IMR-90 (cell line): ENCODE measurements around the gene MT1A. TPM values are rescaled to one million over a fixed set of nuclear protein-coding genes. Genes with fewer than 3 reads are reported as not detected.

Source experiments
- ATAC-seq: fragments of 200-7000 bp; cut with Tn5 transposase; 2 replicates; pipeline ENCODE4 v1.9.1; 2020; ENCODE audit warnings: low read depth, mild to moderate bottlenecking, moderate library complexity
- BruUV-seq: library from RNA; stranded (reverse); fragments of 400-500 nt; replicated peaks from 2 replicates; lab custom pipeline; 2021; lab: Mats Ljungman, UMichigan
- CTCF ChIA-PET: fragments of 300-600 bp; formaldehyde crosslinking; extraction: SDS; loops from one replicate; lab custom pipeline; 2021; ENCODE audit warnings: antibody characterized with exemption; lab: Yijun Ruan, JAX
- POLR2A ChIA-PET: fragments of 300-600 bp; sonication (Branson Sonifier 250); formaldehyde crosslinking; loops from one replicate; lab custom pipeline; 2022; ENCODE audit warnings: antibody characterized with exemption; ENCODE audit not compliant: unreplicated experiment; lab: Charles Lee
- DNase-seq: peaks from one replicate; pipeline ENCODE4 v3.0.0; 2013
- H2AFZ ChIP-seq: replicated peaks from 2 replicates; pipeline ENCODE3; 2013; ENCODE audit warnings: low read length, mild to moderate bottlenecking; ENCODE audit not compliant: poor library complexity
- H2AK5ac ChIP-seq: 2 replicates; pipeline ENCODE4 v1.6.1; 2013; ENCODE audit warnings: low read depth, low read length, inconsistent platforms
- H2AK9ac ChIP-seq: replicated peaks from 2 replicates; pipeline ENCODE3; 2013; ENCODE audit warnings: mild to moderate bottlenecking, low read depth, low read length, moderate library complexity; ENCODE audit not compliant: poor library complexity
- H2BK120ac ChIP-seq: 2 replicates; pipeline ENCODE4 v1.6.1; 2013; ENCODE audit warnings: low read depth, low read length, inconsistent platforms
- H2BK15ac ChIP-seq: 3 replicates; pipeline ENCODE4 v1.6.1; 2013; ENCODE audit warnings: low read depth, low read length, inconsistent platforms
- H2BK20ac ChIP-seq: 2 replicates; pipeline ENCODE4 v1.6.1; 2013; ENCODE audit warnings: low read depth, mild to moderate bottlenecking, inconsistent platforms, low read length, moderate library complexity
- H2BK5ac ChIP-seq: 2 replicates; pipeline ENCODE4 v1.6.1; 2013; ENCODE audit warnings: mild to moderate bottlenecking, low read depth, low read length, inconsistent platforms; ENCODE audit not compliant: poor library complexity, severe bottlenecking
- H3K14ac ChIP-seq: replicated peaks from 2 replicates; pipeline ENCODE4 v1.6.1; 2013; ENCODE audit warnings: low read depth, low read length, inconsistent platforms
- H3K18ac ChIP-seq: 2 replicates; pipeline ENCODE4 v1.6.1; 2013; ENCODE audit warnings: low read depth, low read length, control low read depth
- H3K23ac ChIP-seq: 2 replicates; pipeline ENCODE4 v1.6.1; 2013; ENCODE audit warnings: low read depth, low read length, inconsistent platforms
- H3K27ac ChIP-seq: 2 replicates; pipeline ENCODE4 v1.5.1; 2013; ENCODE audit warnings: mild to moderate bottlenecking, control low read depth, low read length; ENCODE audit not compliant: insufficient read depth
- H3K27me3 ChIP-seq: 2 replicates; pipeline ENCODE4 v1.6.1; 2013; ENCODE audit warnings: low read length; ENCODE audit not compliant: control insufficient read depth, insufficient read depth
- H3K36me3 ChIP-seq: 2 replicates; pipeline ENCODE4 v1.6.1; 2013; ENCODE audit warnings: low read length, mixed read lengths; ENCODE audit not compliant: control insufficient read depth, insufficient read depth
- H3K4ac ChIP-seq: 2 replicates; pipeline ENCODE4 v1.6.1; 2013; ENCODE audit warnings: low read depth, low read length, inconsistent platforms
- H3K4me1 ChIP-seq: 2 replicates; pipeline ENCODE4 v1.6.1; 2013; ENCODE audit warnings: low read length, mixed read lengths; ENCODE audit not compliant: control insufficient read depth, insufficient read depth
- H3K4me2 ChIP-seq: 2 replicates; pipeline ENCODE4 v1.6.1; 2013; ENCODE audit warnings: low read depth, mild to moderate bottlenecking, control low read depth, low read length, moderate library complexity
- H3K4me3 ChIP-seq: 2 replicates; pipeline ENCODE4 v1.5.1; 2013; ENCODE audit warnings: low read depth, mild to moderate bottlenecking, control low read depth, low read length, moderate library complexity; ENCODE audit not compliant: insufficient read depth
- H3K56ac ChIP-seq: 2 replicates; pipeline ENCODE4 v1.6.1; 2013; ENCODE audit warnings: low read length, inconsistent platforms; ENCODE audit not compliant: insufficient read depth; ENCODE audit errors: extremely low read depth
- H3K79me1 ChIP-seq, 2 experiments: 2 replicates each; pipeline ENCODE4 v1.6.1; 2013; ENCODE audit warnings: low read length in 2 of 2, inconsistent platforms in 1 of 2, low read depth in 1 of 2
- H3K9ac ChIP-seq: 2 replicates; pipeline ENCODE4 v1.6.1; 2013; ENCODE audit warnings: low read depth, low read length, control low read depth
- H3K9me1 ChIP-seq: 2 replicates; pipeline ENCODE4 v1.6.1; 2013; ENCODE audit warnings: low read length, inconsistent platforms; ENCODE audit not compliant: insufficient read depth
- H3K9me3 ChIP-seq: 2 replicates; pipeline ENCODE4 v1.6.1; 2013; ENCODE audit warnings: low read length; ENCODE audit not compliant: control insufficient read depth, insufficient read depth
- H4K20me1 ChIP-seq: 2 replicates; pipeline ENCODE4 v1.6.1; 2013; ENCODE audit warnings: low read length, inconsistent platforms; ENCODE audit not compliant: insufficient read depth
- H4K5ac ChIP-seq: 2 replicates; pipeline ENCODE4 v1.6.1; 2013; ENCODE audit warnings: mild to moderate bottlenecking, low read depth, low read length, control low read depth
- H4K8ac ChIP-seq, 2 experiments: 2 replicates each; pipeline ENCODE4 v1.6.1; 2013; ENCODE audit warnings: low read depth in 2 of 2, low read length in 2 of 2, control low read depth in 1 of 2, inconsistent platforms in 1 of 2
- H4K91ac ChIP-seq: 2 replicates; pipeline ENCODE4 v1.6.1; 2013; ENCODE audit warnings: low read depth, low read length, inconsistent platforms; ENCODE audit not compliant: insufficient read depth
- BHLHE40 ChIP-seq: fragments of 150-350 bp; IDR thresholded peaks from 2 replicates; pipeline ENCODE4 v1.6.1; 2016; ENCODE audit warnings: mild to moderate bottlenecking, low read depth, low read length
- ELK1 ChIP-seq: fragments of 150-350 bp; IDR thresholded peaks from 2 replicates; pipeline ENCODE4 v1.6.1; 2016; ENCODE audit warnings: low read depth, mild to moderate bottlenecking, low read length, moderate library complexity, borderline replicate concordance
- FOS ChIP-seq: fragments of 150-350 bp; IDR thresholded peaks from 2 replicates; pipeline ENCODE4 v1.6.1; 2016; ENCODE audit warnings: low read depth, low read length
- MAFK ChIP-seq: IDR thresholded peaks from 2 replicates; pipeline ENCODE4 v1.6.1; 2012; ENCODE audit warnings: low read depth, low read length, improper control_type of control experiment
- MXI1 ChIP-seq: IDR thresholded peaks from 2 replicates; pipeline ENCODE4 v1.6.1; 2012; ENCODE audit warnings: low read depth, mild to moderate bottlenecking, low read length, moderate library complexity, borderline replicate concordance
- NFE2L2 ChIP-seq: fragments of 150-350 bp; IDR thresholded peaks from 2 replicates; pipeline ENCODE4 v1.6.1; 2016; ENCODE audit warnings: low read depth, mild to moderate bottlenecking, low read length
- POLR2A ChIP-seq: IDR thresholded peaks from 2 replicates; pipeline ENCODE4 v1.6.1; 2012; ENCODE audit warnings: mild to moderate bottlenecking, low read depth, low read length
- RCOR1 ChIP-seq: IDR thresholded peaks from 2 replicates; pipeline ENCODE4 v1.6.1; 2012; ENCODE audit warnings: mild to moderate bottlenecking, low read length, improper control_type of control experiment; ENCODE audit not compliant: insufficient replicate concordance
- SMC3 ChIP-seq: fragments of 150-350 bp; IDR thresholded peaks from 2 replicates; pipeline ENCODE4 v1.6.1; 2016; ENCODE audit warnings: low read depth, mild to moderate bottlenecking, antibody characterized with exemption, low read length, moderate library complexity
- WGBS, 2 experiments: methylation state at CpG; one replicate each; pipeline versions ENCODE4 v1.1.5 to v1.1.7; 2013; ENCODE audit warnings: missing lambda C conversion rate in 2 of 2; ENCODE audit not compliant: insufficient read length in 1 of 2; ENCODE audit errors: extremely low coverage in 2 of 2; 5-methylcytosine and 5-hydroxymethylcytosine counted together
- dilution Hi-C: fragments of 300-500 bp; cut with HindIII; formaldehyde crosslinking; loops from one replicate; pipeline ENCODE4 v1.14.3; 2018; ENCODE audit warnings: low sequenced_read_pairs; ENCODE audit not compliant: unreplicated experiment
- in situ Hi-C: fragments of 300-500 bp; cut with MboI; formaldehyde crosslinking; loops from 3 replicates; pipeline ENCODE4 v1.14.3; 2019; ENCODE audit warnings: low sequenced_read_pairs, inconsistent platforms, mixed read lengths
- intact Hi-C: fragments of 100-400 bp; cut with micrococcal nuclease; formaldehyde crosslinking; loops from 2 replicates; pipeline ENCODE4 v1.10.0; 2022
- polyA plus RNA-seq, 3 experiments: library from polyadenylated mRNA; depleted of rRNA; stranded (reverse); fragments of >200 nt; gene quantifications; 2 replicates each; pipeline ENCODE4 v1.2.3, GENCODE V29; 2012; ENCODE audit warnings: low replicate concordance in 1 of 3
- total RNA-seq: library from RNA; depleted of rRNA; stranded (reverse); fragments of >200 nt; gene quantifications from 2 replicates; pipeline ENCODE4 v1.2.3, GENCODE V29; 2012

MT1A gene
- total and polyA plus RNA-seq, 2 of the 4 experiments (the other 2 are of a cell fraction), result 1.6 TPM; not detected in 1

- no peak for TF ChIP-seq NFE2L2
These were observed 3.6 kb upstream of the MT1A start (continued) for GRCh38 chr16:56634715-56635440.

GRCh38 chr16:56635441-56635967 lies 3.0 kb upstream of the MT1A start:
- H2BK20ac ChIP-seq, result no peak overlapping the region
- ATAC-seq (no peak), DNase-seq (no peak)
- in situ Hi-C loops (no loop called here), intact Hi-C loops (no loop called here), dilution Hi-C loops (no loop called here)
- no peak overlapping the region for H4K5ac ChIP-seq
- H3K27me3 ChIP-seq, result peaks cover 88% of the 10 kb centered on the region
- H3K9me3 ChIP-seq, result peaks cover 2% of the 10 kb centered on the region; the same call in 1 of the 2 replicates
- H3K4ac ChIP-seq, result no peak overlapping the region
- H3K79me1 ChIP-seq, result no peaks in the 10 kb centered on the region
- H4K91ac ChIP-seq, result no peak overlapping the region
- H3K18ac ChIP-seq, result no peak overlapping the region
- H3K36me3 ChIP-seq, result no peaks in the 10 kb centered on the region
- H3K27ac ChIP-seq, result no peak overlapping the region
- no TSS peak for BruUV-seq
- no peak overlapping the region for H2AFZ ChIP-seq
- H3K56ac ChIP-seq, result no peak overlapping the region
- no peaks in the 10 kb centered on the region; the same call in 1 of the 2 replicates for H3K4me1 ChIP-seq
- no peak overlapping the region; the same call in 1 of the 2 replicates for H3K4me3 ChIP-seq
- H2AK9ac ChIP-seq, result no peak overlapping the region
- no peak overlapping the region for H2BK5ac ChIP-seq
- no peak overlapping the region for H3K9ac ChIP-seq
- POLR2A ChIA-PET, result no interaction called here
- no peak overlapping the region for H2BK15ac ChIP-seq
- H4K20me1 ChIP-seq, result no peaks in the 10 kb centered on the region
- TF ChIP-seq ELK1 (no peak), POLR2A (no peak), BHLHE40 (no peak), MXI1 (no peak), NFE2L2 (no peak), FOS (no peak), SMC3 (no peak), MAFK (no peak), RCOR1 (no peak)
- no peak overlapping the region for H2AK5ac ChIP-seq
- no peak overlapping the region; the same call in 1 of the 2 replicates for H3K4me2 ChIP-seq
- H2BK120ac ChIP-seq, result no peak overlapping the region
- no peak overlapping the region for H4K8ac ChIP-seq
- no peak overlapping the region for H3K14ac ChIP-seq
- 11% methylated on average over 20 of the region's 40 CpGs; no CpG with 5 or more reads in 1 of the 2 experiments for WGBS, 2 experiments
- CTCF ChIA-PET, result no interaction called here
- H3K23ac ChIP-seq, result no peak overlapping the region
- H3K9me1 ChIP-seq, result no peaks in the 10 kb centered on the region
